ENCODE measurements around the gene F13A1.

Gene F13A1

DNA sequence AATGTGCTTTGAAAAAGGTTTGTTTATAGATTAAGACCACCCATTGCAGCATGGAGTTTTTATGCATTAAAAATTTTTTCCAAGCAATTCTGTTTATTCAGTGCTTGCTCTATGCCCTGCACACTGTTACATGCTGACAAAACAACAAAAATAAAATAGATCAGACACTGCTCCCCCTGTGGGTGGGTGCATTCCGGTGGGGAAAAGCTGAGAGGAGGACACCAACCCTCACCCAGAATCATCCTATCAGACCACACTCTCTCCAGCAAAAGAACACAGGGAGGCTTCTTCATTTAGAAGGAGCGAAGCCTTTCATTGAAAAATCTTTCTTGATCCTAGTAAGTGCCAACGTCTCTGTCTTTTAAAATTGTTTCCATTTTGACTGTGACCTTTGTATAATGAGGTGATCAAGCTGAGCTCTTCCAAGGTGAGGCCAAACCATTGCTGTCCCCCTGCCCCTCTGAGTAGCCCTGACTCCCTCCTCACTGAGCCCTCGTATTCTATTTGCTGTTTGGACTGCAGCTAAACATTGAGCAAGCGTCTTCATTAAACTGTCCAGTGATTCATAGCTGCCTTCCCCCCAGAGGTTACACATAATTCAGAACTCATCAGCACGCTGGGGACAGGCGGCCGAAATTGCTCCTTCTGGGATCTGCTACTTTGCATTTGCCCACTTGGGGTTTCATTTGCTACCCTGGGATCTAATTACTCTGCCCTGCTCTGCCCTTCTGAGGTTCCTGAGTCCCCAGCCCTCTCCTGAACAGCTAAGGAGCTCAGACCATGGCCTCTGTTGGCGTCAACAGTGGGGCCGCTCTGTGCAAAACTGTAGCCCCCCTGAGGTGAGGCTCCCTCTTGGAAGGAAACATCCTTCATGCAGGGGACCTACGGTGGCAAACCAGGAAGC lies 102.4 kb downstream of the F13A1 start:
- no peak for DNase-seq
- in situ Hi-C loops (cut with MboI; ENCODE audit: low pct_unique_long_range_greater_than_20kb, low sequenced_read_pairs) = no loop called here

DNA sequence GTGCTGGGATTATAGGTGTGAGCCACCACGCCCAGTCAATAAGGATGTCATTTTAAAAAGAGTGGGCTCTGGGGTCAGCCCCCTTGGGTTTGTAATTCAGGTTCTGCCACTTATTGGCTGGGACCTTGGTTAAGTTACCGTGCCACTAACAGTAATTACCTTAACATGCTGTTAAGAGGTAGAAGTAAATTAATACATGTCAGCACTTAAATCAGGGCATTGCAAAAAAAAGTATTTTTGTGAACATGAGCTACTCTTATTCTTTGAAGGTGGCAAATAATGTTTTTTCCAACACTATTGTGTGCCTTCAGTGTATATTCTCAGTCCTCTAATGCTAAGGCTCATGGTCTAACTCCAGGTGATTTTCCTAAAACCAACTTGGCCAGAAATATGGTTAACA lies 109.5 kb downstream of the F13A1 start:
- in situ Hi-C loops (cut with MboI; ENCODE audit: low pct_unique_long_range_greater_than_20kb, low sequenced_read_pairs) = no loop called here
- DNase-seq = no peak

GRCh38 chr6:6202886-6203285 lies 117.6 kb downstream of the F13A1 start:
- no peak for DNase-seq
- in situ Hi-C loops (cut with MboI; ENCODE audit: low pct_unique_long_range_greater_than_20kb, low sequenced_read_pairs) = no loop called here

DNA sequence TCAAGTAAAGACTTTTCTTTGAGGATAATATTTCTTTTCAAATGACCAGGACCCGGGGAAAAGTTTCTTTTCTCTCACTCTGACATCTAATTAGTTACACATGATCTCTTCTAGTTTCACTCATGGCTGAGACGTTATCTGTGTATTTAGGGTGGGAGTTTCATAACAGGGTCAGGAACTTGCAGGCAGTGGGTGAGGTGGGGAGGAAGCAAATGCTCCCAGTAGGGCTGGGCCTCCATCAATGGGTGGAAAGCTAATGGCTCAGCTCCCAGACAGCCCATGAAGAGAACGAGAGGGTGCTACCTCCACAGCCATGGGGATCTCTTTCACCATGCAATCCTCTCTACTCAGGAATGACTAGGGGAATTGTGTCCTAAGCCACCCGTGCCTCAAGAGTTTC lies 119.3 kb downstream of the F13A1 start:
- in situ Hi-C loops (cut with MboI; ENCODE audit: low pct_unique_long_range_greater_than_20kb, low sequenced_read_pairs) = no loop called here
- no peak for DNase-seq

DNA sequence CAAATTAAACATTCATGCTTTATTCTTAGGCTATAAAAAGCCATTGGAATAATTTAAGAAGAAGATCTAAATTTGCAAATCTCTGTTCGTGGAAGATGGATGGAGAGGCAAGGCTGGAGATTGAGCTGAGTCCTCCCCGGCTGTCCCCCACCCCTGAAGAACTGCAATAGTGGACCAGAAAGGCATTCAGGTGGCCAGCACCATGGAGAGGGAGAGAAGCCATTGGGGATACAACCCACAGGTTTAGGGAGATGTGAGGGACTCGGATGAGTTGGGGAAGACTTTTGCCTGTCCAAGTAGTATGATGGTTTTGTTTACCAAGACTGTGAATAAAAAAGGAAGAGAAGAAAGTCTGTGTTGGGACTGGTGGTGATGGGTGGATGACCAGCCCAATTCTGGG lies 120.8 kb downstream of the F13A1 start:
- in situ Hi-C loops (cut with MboI; ENCODE audit: low pct_unique_long_range_greater_than_20kb, low sequenced_read_pairs) = no loop called here
- no peak for DNase-seq

GRCh38 chr6:6196762-6197161 lies 123.7 kb downstream of the F13A1 start:
- in situ Hi-C loops (cut with MboI; ENCODE audit: low pct_unique_long_range_greater_than_20kb, low sequenced_read_pairs) = no loop called here
- DNase-seq = no peak

DNA sequence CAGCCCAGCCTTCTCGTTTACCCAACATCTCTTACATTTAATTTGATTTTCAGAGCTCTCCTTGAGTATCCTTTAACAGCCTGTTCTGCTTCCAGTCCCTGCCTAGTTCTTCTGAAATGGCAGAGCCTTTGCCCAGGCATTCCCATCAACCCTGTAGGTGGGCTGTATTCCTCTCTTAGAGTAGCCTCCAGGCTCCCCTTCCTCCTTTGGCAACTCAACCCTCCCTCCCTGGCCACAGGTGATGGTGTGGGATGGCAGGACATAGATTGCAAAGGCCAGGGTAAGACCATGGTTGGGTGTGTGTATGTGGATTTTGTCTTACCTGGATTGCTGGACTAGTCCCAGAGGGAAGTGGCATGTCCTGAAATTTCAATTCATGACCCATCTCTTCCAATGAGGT lies 125.4 kb downstream of the F13A1 start:
- in situ Hi-C loops (cut with MboI; ENCODE audit: low pct_unique_long_range_greater_than_20kb, low sequenced_read_pairs) = no loop called here
- no peak for DNase-seq

GRCh38 chr6:6193221-6193745 lies 127.2 kb downstream of the F13A1 start:
- in situ Hi-C loops (cut with MboI; ENCODE audit: low pct_unique_long_range_greater_than_20kb, low sequenced_read_pairs) = no loop called here
- DNase-seq = no peak

DNA sequence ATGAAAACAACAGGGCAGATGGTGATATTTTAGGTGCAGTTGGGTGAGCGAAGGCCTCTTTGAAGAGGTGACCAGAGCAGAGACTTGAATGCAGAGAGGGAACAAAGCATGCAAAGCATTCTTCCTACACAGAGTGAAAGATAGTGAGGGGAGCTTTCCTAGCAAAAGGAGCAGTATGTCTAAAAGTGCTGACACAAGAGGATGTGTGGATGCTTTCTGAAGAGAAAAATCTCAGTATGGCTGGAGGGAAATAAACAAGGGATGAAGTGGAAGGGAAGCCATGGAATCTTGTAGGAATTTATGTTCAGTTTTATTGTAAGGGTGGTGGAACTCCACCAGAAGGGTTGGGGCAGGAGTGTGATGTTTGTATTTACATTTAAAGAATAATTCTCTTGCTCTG lies 128.6 kb downstream of the F13A1 start:
- DNase-seq = no peak
- in situ Hi-C loops (cut with MboI; ENCODE audit: low pct_unique_long_range_greater_than_20kb, low sequenced_read_pairs) = no loop called here

GRCh38 chr6:6191476-6191875 lies 129.0 kb downstream of the F13A1 start:
- peak; percentile 2 for DNase-seq
- in situ Hi-C loops (cut with MboI; ENCODE audit: low pct_unique_long_range_greater_than_20kb, low sequenced_read_pairs) = no loop called here

GRCh38 chr6:6180684-6181083 lies 139.8 kb downstream of the F13A1 start:
- in situ Hi-C loops (cut with MboI; ENCODE audit: low pct_unique_long_range_greater_than_20kb, low sequenced_read_pairs) = no loop called here
- DNase-seq = no peak

DNA sequence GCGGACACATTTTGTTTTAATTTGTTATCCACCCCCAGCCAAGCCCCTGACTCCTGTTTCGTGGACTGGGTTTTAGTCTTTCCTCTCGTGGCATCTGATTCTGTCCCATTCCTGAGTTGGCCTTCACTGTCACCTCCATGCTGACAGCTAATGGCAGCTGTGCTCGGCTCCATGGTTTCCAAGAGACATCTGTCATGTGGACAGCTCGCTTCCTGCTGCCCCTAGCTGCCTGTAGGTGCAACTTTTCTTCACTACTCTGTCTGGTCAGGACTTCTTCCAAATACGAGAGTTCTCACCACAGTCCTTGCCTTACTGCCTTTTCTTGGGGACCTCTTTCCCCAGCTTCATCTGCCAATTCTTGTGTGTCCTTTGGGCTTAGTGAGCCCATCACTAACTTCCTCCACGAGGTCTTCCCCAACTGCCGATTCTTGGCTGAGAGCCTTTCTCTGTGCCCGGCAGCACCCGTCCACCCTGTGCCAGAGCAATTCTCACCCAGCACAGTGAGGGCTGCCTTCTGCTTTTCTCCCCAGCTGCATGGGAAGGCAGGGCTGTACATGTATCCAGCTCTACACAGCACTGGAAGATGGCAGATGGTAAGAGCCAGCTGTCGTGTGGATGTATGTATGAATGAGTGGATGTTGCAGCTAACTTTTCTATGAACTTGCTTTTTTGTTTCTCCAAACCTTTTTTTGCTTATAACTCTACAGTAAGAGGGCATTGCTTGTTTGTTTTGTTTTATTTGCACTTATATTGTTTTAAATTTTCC lies 140.4 kb downstream of the F13A1 start:
- DNase-seq = no peak
- in situ Hi-C loops (cut with MboI; ENCODE audit: low pct_unique_long_range_greater_than_20kb, low sequenced_read_pairs) = no loop called here

DNA sequence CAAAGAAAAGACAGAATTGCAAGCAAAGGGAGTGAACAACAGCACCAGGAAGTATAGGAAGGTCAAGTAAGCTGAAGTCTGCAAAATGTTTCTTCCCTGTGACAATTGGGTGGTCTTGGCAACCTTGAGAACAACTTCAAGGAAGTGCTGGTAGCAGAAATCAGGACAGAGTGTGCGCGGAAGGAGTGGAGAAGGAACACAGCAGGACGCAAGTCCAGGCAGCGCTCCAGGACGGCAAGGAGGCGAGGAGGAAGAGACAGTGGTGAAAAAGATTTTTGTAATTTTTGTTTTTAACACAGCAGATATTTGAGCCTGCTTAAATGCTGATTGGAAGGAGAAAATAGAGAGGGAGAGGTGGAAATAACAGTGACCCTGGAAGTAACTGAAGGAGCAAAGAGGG lies 141.7 kb downstream of the F13A1 start:
- no peak for DNase-seq
- in situ Hi-C loops (cut with MboI; ENCODE audit: low pct_unique_long_range_greater_than_20kb, low sequenced_read_pairs) = no loop called here

DNA sequence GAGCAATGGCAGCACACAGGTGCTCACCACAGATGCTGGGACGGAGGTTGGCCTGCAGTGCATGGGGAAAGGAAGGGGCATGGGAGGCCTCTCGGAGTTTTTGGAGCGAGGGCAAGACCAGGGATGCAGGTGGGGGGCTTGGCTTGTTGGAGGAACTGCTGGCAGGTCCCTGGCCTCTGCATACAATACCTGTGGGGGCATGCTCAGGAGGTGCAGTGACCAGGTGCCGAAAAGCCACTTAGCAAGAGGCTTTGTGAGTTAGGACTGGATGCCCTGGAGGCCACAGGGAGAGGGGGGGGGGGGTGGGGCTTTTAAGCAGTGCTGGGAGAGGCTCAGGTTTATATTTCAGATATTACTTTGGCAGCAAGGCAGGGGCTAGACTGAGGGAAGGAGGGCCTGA lies 142.7 kb downstream of the F13A1 start:
- in situ Hi-C loops (cut with MboI; ENCODE audit: low pct_unique_long_range_greater_than_20kb, low sequenced_read_pairs) = no loop called here
- no peak for DNase-seq

DNA sequence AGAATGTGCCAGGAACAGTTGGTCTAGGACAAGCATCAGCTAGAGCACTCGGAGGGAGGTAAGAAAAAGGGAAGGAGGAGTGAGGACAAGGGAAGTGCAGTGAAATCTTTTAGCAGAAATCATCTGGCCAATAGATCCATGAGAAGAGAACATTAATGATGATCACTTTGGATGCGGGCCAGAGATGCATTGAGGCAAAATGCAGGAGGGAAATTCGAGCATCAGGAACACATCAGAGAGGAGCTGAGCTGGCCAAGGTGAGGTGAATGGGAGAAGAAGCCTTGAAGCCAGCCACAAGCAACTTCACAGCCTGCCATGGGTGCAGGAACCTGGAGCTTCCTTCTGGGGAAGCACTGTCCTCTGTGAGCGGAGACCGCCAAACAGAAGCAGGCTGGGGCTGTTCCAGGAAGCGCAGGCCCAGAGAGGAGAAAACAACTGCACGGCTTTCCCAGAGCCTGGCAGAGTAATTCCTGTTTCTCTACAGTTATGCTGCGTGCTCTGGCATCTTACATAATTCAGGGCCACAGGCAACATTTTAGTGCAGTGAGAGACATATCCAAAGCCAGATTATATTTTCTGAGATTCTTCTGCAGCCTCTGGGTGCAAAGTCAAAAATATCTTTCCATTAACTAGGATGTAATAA lies 143.8 kb downstream of the F13A1 start:
- in situ Hi-C loops (cut with MboI; ENCODE audit: low pct_unique_long_range_greater_than_20kb, low sequenced_read_pairs) = no loop called here
- no peak for DNase-seq

GRCh38 chr6:6176127-6176526 lies 144.3 kb downstream of the F13A1 start:
- no peak for DNase-seq

DNA sequence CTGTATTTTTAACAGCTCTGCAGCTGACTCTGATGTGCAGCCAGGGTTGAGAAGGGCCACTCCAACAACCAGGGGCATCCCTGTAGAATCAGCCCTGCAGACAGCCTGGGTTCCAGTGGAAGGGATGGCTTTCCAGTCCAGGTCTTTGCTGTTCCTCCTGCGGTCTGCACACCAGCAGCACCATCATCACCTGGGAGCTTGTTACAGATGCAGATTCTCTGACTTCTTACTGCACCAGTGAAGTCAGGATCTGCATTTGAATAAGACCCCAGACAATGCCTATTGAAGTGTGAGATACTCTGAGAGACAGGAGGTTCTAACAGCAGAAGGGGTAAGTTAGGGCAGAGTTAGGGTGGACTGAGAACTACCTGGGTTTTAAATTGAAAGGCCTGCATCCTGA lies 151.3 kb downstream of the F13A1 start:
- no peak for DNase-seq
- in situ Hi-C loops (cut with MboI; ENCODE audit: low pct_unique_long_range_greater_than_20kb, low sequenced_read_pairs) = no loop called here

More at GRCh38 chr6:6176127-6176526, 144.3 kb downstream of the F13A1 start:
- in situ Hi-C loops (cut with MboI; ENCODE audit: low pct_unique_long_range_greater_than_20kb, low sequenced_read_pairs) = no loop called here

DNA sequence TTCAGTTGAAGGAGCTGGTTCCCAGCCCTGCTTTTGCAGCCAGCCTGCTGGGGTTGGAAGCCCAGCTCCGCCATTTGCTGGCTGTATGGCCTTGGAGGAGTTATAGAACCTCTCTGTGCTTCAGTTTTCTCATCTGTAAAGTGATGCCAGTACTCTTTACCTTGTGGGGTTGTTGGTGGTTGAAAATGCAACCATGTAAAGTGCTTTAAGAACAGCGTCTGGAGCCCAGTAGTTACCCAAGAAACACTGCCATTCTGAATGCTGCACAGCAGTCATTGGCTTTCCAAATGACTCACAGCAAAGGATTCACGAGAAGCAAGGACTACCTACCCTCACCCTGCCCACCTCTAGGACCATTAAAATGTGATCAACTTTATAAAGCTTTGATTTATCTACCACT lies 154.4 kb downstream of the F13A1 start:
- no peak for DNase-seq

GRCh38 chr6:6164367-6164766 lies 156.1 kb downstream of the F13A1 start:
- in situ Hi-C loops (cut with MboI; ENCODE audit: low pct_unique_long_range_greater_than_20kb, low sequenced_read_pairs) = no loop called here
- DNase-seq = no peak

More for the DNA sequence above, 154.4 kb downstream of the F13A1 start:
- in situ Hi-C loops (cut with MboI; ENCODE audit: low pct_unique_long_range_greater_than_20kb, low sequenced_read_pairs) = no loop called here

- in situ Hi-C loops (cut with MboI; ENCODE audit: low pct_unique_long_range_greater_than_20kb, low sequenced_read_pairs) = no loop called here
- no peak for DNase-seq
Observed at GRCh38 chr6:6154335-6154734, 166.1 kb downstream of the F13A1 start.
